Activated CD8-positive, alpha-beta T cell treated with anti-CD3 and anti-CD28 coated beads for 36 hours (primary cell): Measurements from ENCODE around the gene TEKT5. TPM values are rescaled to one million over a fixed set of nuclear protein-coding genes. Genes with fewer than 3 reads are reported as not detected.
"Not testable (repeated sequence)": the region's sequence is repeated elsewhere in the genome, so short reads cannot be mapped to it uniquely, and the experiment has no call there.

ENCODE experiments used
- ATAC-seq: fragments of 200-7000 bp; cut with Tn5 transposase; one replicate; pipeline ENCODE4 v1.10.0; 2021; ENCODE audit warnings: mild to moderate bottlenecking, moderate library complexity
- CTCF ChIA-PET: fragments of 350-600 bp; sonication (Branson Sonifier 250); formaldehyde crosslinking; loops from one replicate; lab custom pipeline; 2021; ENCODE audit warnings: antibody characterized with exemption; lab: Charles Lee
- POLR2A ChIA-PET: fragments of 350-600 bp; sonication (Branson Sonifier 250); formaldehyde crosslinking; loops from one replicate; lab custom pipeline; 2021; ENCODE audit warnings: antibody characterized with exemption; lab: Charles Lee
- DNase-seq: peaks from one replicate; pipeline ENCODE4 v3.0.0-alpha.2; 2020
- H3K27ac Mint-ChIP-seq: one replicate; pipeline ENCODE4 v1.8.0; 2021; ENCODE audit warnings: mild to moderate bottlenecking, mixed read lengths
- H3K27me3 Mint-ChIP-seq: one replicate; pipeline ENCODE4 v1.8.0; 2021; ENCODE audit warnings: mixed read lengths
- H3K36me3 Mint-ChIP-seq: one replicate; pipeline ENCODE4 v1.8.0; 2021; ENCODE audit warnings: low read depth, mixed read lengths
- H3K4me1 Mint-ChIP-seq: one replicate; pipeline ENCODE4 v1.8.0; 2021; ENCODE audit warnings: low read depth, mixed read lengths
- H3K4me3 Mint-ChIP-seq: one replicate; pipeline ENCODE4 v1.8.0; 2021; ENCODE audit warnings: mild to moderate bottlenecking, moderate library complexity, mixed read lengths
- H3K9me3 Mint-ChIP-seq: one replicate; pipeline ENCODE4 v1.8.0; 2021; ENCODE audit warnings: mixed read lengths
- CTCF ChIP-seq: fragments of 200-600 bp; IDR thresholded peaks from one replicate; pipeline ENCODE4 v1.8.0; 2022; ENCODE audit warnings: antibody characterized with exemption, mild to moderate bottlenecking
- intact Hi-C: fragments of 100-400 bp; cut with micrococcal nuclease; formaldehyde crosslinking; loops from one replicate; pipeline ENCODE4 v1.10.0; 2022
- total RNA-seq, 2 experiments: library from RNA; stranded (reverse); gene quantifications; one replicate each; pipeline ENCODE4 v1.2.3, GENCODE V29; 2021

TEKT5 gene
- total RNA-seq, 2 experiments from 2014 or later, result 0.16 to 0.43 TPM

- intact Hi-C loops, result no loop called here
- POLR2A ChIA-PET, result no interaction called here
- no peaks in the 10 kb centered on the region for H3K9me3 Mint-ChIP-seq
Measured at GRCh38 chr16:10640934-10641333, 53.8 kb downstream of the TEKT5 start.

GRCh38 chr16:10638101-10638500, 56.6 kb downstream of the TEKT5 start:
- peaks cover 5% of the 10 kb centered on the region for H3K27me3 Mint-ChIP-seq
- H3K4me1 Mint-ChIP-seq, result no peaks in the 10 kb centered on the region
- DNase-seq, result no peak
- POLR2A ChIA-PET, result no interaction called here
- no peak overlapping the region for H3K27ac Mint-ChIP-seq
- peaks cover 3% of the 10 kb centered on the region for H3K9me3 Mint-ChIP-seq
- intact Hi-C loops, result no loop called here
- no peaks in the 10 kb centered on the region for H3K36me3 Mint-ChIP-seq
- no peak for ATAC-seq
- H3K4me3 Mint-ChIP-seq, result no peak overlapping the region
- CTCF ChIA-PET, result no interaction called here
- no peak for TF ChIP-seq CTCF

More at GRCh38 chr16:10640934-10641333, 53.8 kb downstream of the TEKT5 start:
- CTCF ChIA-PET, result interaction anchor here (1.6 kb wide), 1 partner anchor 9 kb away, joined by 3 read pairs; no protein-coding TSS in a partner anchor
- Mint-ChIP-seq H3K36me3 (no peaks in the 10 kb centered on the region), H3K4me1 (no peaks in the 10 kb centered on the region), H3K4me3 (no peak overlapping the region), H3K27ac (no peak overlapping the region), H3K27me3 (peaks cover 6% of the 10 kb centered on the region)
- ATAC-seq (no peak), DNase-seq (no peak)
- no peak for TF ChIP-seq CTCF

GRCh38 chr16:10637337-10638037, 57.2 kb downstream of the TEKT5 start:
- CTCF ChIA-PET, result no interaction called here
- Mint-ChIP-seq H3K27me3 (peaks cover 5% of the 10 kb centered on the region), H3K4me1 (no peaks in the 10 kb centered on the region), H3K4me3 (no peak overlapping the region), H3K9me3 (peaks cover 3% of the 10 kb centered on the region), H3K27ac (no peak overlapping the region), H3K36me3 (no peaks in the 10 kb centered on the region)
- intact Hi-C loops, result no loop called here
- ATAC-seq (no peak), DNase-seq (no peak)
- POLR2A ChIA-PET, result no interaction called here
- no peak for TF ChIP-seq CTCF

- Mint-ChIP-seq H3K27ac (no peak overlapping the region), H3K27me3 (peaks cover 6% of the 10 kb centered on the region), H3K9me3 (peaks cover 3% of the 10 kb centered on the region), H3K4me3 (no peak overlapping the region), H3K36me3 (no peaks in the 10 kb centered on the region), H3K4me1 (no peaks in the 10 kb centered on the region)
- DNase-seq (no peak), ATAC-seq (no peak)
- POLR2A ChIA-PET, result no interaction called here
- TF ChIP-seq CTCF, result no peak
- CTCF ChIA-PET, result no interaction called here
- intact Hi-C loops, result no loop called here
Measured at GRCh38 chr16:10635365-10636021, 59.2 kb downstream of the TEKT5 start.

- intact Hi-C loops, POLR2A ChIA-PET, H3K9me3 Mint-ChIP-seq, H3K27me3 Mint-ChIP-seq, CTCF ChIA-PET, H3K4me3 Mint-ChIP-seq, H3K27ac Mint-ChIP-seq, ATAC-seq, DNase-seq, H3K4me1 Mint-ChIP-seq, H3K36me3 Mint-ChIP-seq: not testable (repeated sequence)
Measured at GRCh38 chr16:10633429-10633828, 61.3 kb downstream of the TEKT5 start.
